ENCODE measurements around the gene IP6K1.
"Not testable (repeated sequence)": the region's sequence is repeated elsewhere in the genome, so short reads cannot be mapped to it uniquely, and the experiment has no call there.

IP6K1 gene

DNA sequence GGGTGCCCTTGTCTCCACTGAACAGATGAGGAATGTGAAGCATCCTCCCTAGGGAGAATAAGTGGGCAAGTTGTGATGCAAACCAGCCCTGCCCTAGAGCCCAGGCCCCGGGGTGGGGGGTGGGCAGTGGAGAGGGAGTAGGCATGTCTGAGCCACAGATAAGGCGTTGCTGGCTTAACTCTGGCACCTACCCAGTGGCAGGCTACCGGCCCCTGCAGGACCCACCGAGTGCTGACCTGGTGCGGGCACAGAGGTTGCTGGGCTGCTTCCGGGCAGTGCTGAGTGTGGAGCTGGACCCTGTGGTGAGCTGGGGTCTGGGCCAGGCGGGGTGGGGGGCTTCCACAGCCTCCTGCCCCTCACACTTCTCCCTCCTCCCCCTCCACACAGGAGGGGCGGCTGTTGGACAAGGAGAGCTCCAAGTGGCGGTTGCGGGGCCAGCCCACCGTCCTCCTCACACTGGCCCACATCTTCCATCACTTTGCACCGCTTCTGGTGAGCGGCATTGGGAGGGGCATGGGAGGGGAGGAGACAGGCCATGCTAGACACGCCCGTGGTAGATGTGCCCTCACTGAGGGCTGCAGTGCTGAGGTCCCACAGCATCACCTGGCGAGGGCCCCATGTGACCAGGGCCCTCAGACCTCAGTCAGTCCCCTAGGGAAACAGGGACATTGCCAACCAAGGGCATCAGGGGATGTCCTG, 86.9 kb downstream of the IP6K1 start:
- no peak overlapping the region for H3K4me3 ChIP-seq (ENCODE audit: severe bottlenecking)
- no peaks in the 10 kb centered on the region for H3K27me3 ChIP-seq (ENCODE audit: insufficient read depth, poor library complexity, severe bottlenecking)
- ATAC-seq (ENCODE audit: low read depth) (no peak), DNase-seq (ENCODE audit: low spot score) (no peak)
- H3K36me3 ChIP-seq (ENCODE audit: low read depth) = peaks cover 12% of the 10 kb centered on the region
- TF ChIP-seq, protein P1, sequence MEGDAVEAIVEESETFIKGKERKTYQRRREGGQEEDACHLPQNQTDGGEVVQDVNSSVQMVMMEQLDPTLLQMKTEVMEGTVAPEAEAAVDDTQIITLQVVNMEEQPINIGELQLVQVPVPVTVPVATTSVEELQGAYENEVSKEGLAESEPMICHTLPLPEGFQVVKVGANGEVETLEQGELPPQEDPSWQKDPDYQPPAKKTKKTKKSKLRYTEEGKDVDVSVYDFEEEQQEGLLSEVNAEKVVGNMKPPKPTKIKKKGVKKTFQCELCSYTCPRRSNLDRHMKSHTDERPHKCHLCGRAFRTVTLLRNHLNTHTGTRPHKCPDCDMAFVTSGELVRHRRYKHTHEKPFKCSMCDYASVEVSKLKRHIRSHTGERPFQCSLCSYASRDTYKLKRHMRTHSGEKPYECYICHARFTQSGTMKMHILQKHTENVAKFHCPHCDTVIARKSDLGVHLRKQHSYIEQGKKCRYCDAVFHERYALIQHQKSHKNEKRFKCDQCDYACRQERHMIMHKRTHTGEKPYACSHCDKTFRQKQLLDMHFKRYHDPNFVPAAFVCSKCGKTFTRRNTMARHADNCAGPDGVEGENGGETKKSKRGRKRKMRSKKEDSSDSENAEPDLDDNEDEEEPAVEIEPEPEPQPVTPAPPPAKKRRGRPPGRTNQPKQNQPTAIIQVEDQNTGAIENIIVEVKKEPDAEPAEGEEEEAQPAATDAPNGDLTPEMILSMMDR (IDR thresholded peaks at IDR 0.05; ENCODE audit: poor library complexity, severe bottlenecking) = no peak
- H3K9me3 ChIP-seq (ENCODE audit: severe bottlenecking) = no peaks in the 10 kb centered on the region
- H3K27ac ChIP-seq (ENCODE audit: poor library complexity, severe bottlenecking) = no peak overlapping the region
- H3K4me1 ChIP-seq (ENCODE audit: insufficient read depth, poor library complexity, severe bottlenecking) = no peaks in the 10 kb centered on the region

DNA sequence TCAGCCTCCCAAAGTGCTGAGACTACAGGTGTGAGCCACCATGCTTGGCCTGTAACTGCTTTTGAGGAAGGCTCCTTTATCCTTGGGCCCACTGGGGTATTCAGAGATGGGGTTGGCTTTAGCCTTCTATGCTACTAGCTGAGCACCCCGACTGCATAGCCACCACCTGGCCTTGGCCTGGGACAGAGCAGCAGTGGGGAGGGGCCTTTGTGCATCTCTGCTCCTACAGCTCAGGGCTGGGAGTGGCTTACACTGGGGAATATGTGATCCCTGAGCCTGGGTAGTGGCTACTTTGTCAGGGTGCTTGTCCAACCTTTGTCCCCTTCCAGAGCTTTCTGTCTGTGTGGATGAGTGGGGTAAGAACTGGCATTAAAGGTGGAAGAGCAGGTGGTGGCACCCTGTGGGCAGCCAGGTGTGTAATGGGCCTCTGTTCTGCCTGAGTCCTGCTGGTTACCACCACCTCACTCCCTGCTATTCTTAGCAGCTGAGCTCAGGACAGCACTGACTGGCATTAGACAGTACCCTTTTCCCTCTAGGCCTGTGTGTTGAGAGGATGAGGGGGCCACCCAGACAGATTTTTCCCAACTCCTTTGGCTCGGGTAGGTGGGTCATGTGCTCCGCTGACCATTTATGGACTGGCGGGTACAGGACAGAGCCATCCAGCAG, 90.9 kb downstream of the IP6K1 start:
- not testable (repeated sequence) for H3K9me3 ChIP-seq (ENCODE audit: severe bottlenecking); H3K27ac ChIP-seq (ENCODE audit: poor library complexity, severe bottlenecking); H3K27me3 ChIP-seq (ENCODE audit: insufficient read depth, poor library complexity, severe bottlenecking); H3K4me1 ChIP-seq (ENCODE audit: insufficient read depth, poor library complexity, severe bottlenecking); H3K36me3 ChIP-seq (ENCODE audit: low read depth); H3K4me3 ChIP-seq (ENCODE audit: severe bottlenecking); DNase-seq (ENCODE audit: low spot score); ATAC-seq (ENCODE audit: low read depth)

DNA sequence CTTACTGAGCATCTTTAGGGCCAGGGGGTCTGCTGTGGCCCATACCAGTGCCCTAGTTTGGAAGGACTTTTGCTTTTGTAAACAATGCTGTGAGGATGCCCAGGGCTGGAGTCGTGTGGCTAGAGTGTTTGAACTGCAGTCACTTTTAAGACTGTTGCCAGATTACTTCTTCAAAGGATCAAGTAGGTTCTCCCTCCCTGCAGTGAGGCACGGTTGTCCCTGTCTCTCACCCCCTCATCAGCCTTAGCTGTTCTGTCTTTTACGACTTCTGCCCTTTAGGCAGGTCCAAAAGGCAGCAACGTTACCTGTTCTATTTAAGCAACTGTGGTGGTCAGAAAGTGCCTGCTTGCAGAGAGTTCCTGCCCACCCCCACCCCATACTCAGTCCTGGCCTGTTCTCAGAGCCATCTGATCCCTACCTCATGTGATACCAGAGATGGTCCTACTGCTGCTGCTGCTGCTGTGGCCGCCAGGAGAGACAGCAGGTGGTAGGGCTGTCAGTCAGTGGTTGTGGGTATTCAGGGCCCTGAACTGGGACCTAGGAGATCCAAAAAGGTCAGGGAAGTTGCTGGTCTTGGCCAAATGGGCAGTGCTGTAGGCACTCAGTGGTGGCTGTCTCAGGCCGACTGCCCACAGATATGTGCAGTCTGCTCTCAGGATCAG, 91.8 kb downstream of the IP6K1 start:
- not testable (repeated sequence) for H3K27ac ChIP-seq (ENCODE audit: poor library complexity, severe bottlenecking); DNase-seq (ENCODE audit: low spot score); ATAC-seq (ENCODE audit: low read depth); H3K27me3 ChIP-seq (ENCODE audit: insufficient read depth, poor library complexity, severe bottlenecking); H3K4me1 ChIP-seq (ENCODE audit: insufficient read depth, poor library complexity, severe bottlenecking); H3K9me3 ChIP-seq (ENCODE audit: severe bottlenecking); H3K4me3 ChIP-seq (ENCODE audit: severe bottlenecking); H3K36me3 ChIP-seq (ENCODE audit: low read depth)

DNA sequence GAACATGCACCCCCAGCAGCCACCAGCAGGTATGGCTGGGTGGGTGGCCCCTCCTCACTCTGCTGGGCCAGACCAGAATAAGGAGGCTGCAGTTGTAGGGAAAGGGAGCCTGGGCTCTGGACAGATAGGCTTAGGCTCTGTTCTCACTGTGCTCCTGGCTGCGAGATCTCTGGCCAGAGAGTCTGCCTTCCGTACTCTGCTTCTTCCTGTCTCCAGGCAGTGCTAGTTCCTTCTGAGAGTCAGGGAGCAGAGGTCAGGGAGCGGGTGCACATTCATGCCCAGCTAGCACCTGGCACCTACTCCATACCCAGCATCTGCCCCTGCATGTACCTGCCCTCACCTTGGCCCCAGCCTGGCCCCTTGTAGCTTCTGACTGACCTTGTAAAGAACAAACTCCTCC, 94.9 kb downstream of the IP6K1 start:
- H3K9me3 ChIP-seq (ENCODE audit: severe bottlenecking); DNase-seq (ENCODE audit: low spot score); H3K4me3 ChIP-seq (ENCODE audit: severe bottlenecking); H3K4me1 ChIP-seq (ENCODE audit: insufficient read depth, poor library complexity, severe bottlenecking); H3K27ac ChIP-seq (ENCODE audit: poor library complexity, severe bottlenecking); H3K36me3 ChIP-seq (ENCODE audit: low read depth); H3K27me3 ChIP-seq (ENCODE audit: insufficient read depth, poor library complexity, severe bottlenecking); ATAC-seq (ENCODE audit: low read depth): not testable (repeated sequence)

DNA sequence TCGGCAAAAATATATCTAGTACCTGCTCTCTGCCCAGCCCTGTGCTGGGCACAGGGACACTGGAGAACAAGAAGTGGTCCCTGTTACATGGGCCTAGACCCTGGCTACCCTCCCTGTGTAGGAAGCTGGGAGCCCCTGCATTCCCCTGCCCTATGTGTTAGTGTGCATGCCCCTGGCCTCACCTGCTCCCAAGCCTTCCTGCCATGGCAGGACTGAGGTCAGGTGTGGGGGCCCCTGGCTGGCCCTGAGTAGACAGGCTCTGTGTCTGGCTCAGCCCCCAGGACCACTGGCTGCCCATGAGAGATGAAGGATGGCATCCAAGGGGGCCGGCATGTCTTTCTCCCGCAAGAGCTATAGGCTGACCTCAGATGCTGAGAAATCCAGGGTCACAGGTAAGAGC, 95.5 kb downstream of the IP6K1 start:
- H3K27ac ChIP-seq (ENCODE audit: poor library complexity, severe bottlenecking) = not testable (repeated sequence)

DNA sequence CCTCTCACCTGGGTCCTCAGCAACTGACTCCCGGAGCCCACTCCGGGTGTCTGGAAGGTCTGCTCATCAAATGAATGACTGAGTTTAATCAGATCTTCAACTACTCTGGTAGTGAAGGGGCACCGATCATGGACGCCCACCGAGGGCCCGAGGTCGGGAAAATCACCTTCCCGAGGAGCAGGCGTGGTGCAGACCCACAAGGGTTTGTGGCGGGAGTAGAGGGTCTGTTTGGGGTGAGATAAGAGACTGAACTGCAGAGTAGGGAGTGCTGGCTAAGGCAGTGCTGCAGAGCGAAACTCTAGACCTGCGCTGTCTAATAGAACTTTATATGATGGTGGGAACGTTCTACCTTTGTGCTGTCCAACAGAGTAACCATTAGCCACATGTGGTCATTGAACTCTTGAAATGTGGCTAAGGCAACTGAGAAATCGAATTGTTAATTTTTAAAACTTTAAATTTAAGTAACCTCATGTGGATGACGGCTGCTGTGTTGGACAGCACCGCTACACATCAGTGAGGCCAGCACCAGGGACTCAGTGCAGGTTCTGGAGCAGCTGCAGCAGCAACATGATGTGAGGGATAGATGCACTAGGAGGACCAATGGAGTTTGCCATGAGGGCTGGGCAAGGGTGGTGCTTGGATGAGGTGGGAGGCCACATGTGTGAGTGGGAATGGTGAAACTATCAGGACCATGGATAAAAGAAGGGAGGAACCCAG, 96.3 kb downstream of the IP6K1 start:
- H3K9me3 ChIP-seq (ENCODE audit: severe bottlenecking); H3K36me3 ChIP-seq (ENCODE audit: low read depth); H3K27me3 ChIP-seq (ENCODE audit: insufficient read depth, poor library complexity, severe bottlenecking); H3K4me1 ChIP-seq (ENCODE audit: insufficient read depth, poor library complexity, severe bottlenecking); DNase-seq (ENCODE audit: low spot score); ATAC-seq (ENCODE audit: low read depth): not testable (repeated sequence)
- Histone ChIP-seq H3K4me3 (ENCODE audit: severe bottlenecking) (peak overlapping the region; percentile 100), H3K27ac (ENCODE audit: poor library complexity, severe bottlenecking) (peak overlapping the region; percentile 31)

More for the DNA sequence above, 95.5 kb downstream of the IP6K1 start:
- H3K27me3 ChIP-seq (ENCODE audit: insufficient read depth, poor library complexity, severe bottlenecking); H3K4me1 ChIP-seq (ENCODE audit: insufficient read depth, poor library complexity, severe bottlenecking); H3K4me3 ChIP-seq (ENCODE audit: severe bottlenecking); ATAC-seq (ENCODE audit: low read depth); H3K9me3 ChIP-seq (ENCODE audit: severe bottlenecking); H3K36me3 ChIP-seq (ENCODE audit: low read depth); DNase-seq (ENCODE audit: low spot score): not testable (repeated sequence)

Data from RWPE2 (cell line).